Esophagus muscularis mucosa (tissue), 4 donors: ENCODE measurements around the gene PDRG1. TPM values are rescaled to one million over a fixed set of nuclear protein-coding genes. Genes with fewer than 3 reads are reported as not detected.
A peak's percentile ranks its signal among the peaks of the same experiment; 100 is the strongest.

ENCODE experiments used
- DNase-seq: peaks from one replicate; pipeline ENCODE4 v3.0.0-alpha.2; 2017; ENCODE audit errors: extremely low spot score
- H3K27ac ChIP-seq, 4 donors: fragments of 200-600 bp; sonication (generic); replicated peaks in 1 of 4; 1 replicate in 3 of 4; 2 replicates in 1 of 4; pipeline ENCODE4 v1.5.1; 2016 to 2019; ENCODE audit warnings: mild to moderate bottlenecking in 1 of 4
- H3K27me3 ChIP-seq, 4 donors: fragments of 200-600 bp; sonication (generic); one replicate each; pipeline versions ENCODE4 v1.5.1 to v1.6.0; 2016 to 2019
- H3K36me3 ChIP-seq, 4 donors: fragments of 200-600 bp; sonication (generic); one replicate each; pipeline ENCODE4 v1.5.1; 2016 to 2019
- H3K4me1 ChIP-seq, 4 donors: fragments of 200-600 bp; sonication (generic); one replicate each; pipeline ENCODE4 v1.5.1; 2016 to 2019
- H3K4me3 ChIP-seq, 4 donors: fragments of 200-600 bp; sonication (generic); 1 replicate in 2 of 4; 2 replicates in 2 of 4; pipeline ENCODE4 v1.5.1; 2016 to 2019; ENCODE audit warnings: mild to moderate bottlenecking in 4 of 4, moderate library complexity in 1 of 4
- H3K9me3 ChIP-seq, 4 donors: fragments of 200-600 bp; sonication (generic); 1 replicate in 3 of 4; 2 replicates in 1 of 4; pipeline ENCODE4 v1.5.1; 2016 to 2019
- CTCF ChIP-seq, 3 experiments: fragments of 200-600 bp in 2 of 3; fragments of 450-650 bp in 1 of 3; sonication (generic) in 2 of 3; IDR thresholded peaks; one replicate each; pipeline ENCODE4 v1.5.1; 2017 to 2019; ENCODE audit warnings: antibody characterized with exemption in 3 of 3, mild to moderate bottlenecking in 2 of 3, moderate library complexity in 1 of 3
- EP300 ChIP-seq: sonication (generic); formaldehyde crosslinking; IDR thresholded peaks from one replicate; pipeline ENCODE4 v1.6.1; 2017; ENCODE audit warnings: antibody characterized with exemption
- POLR2A ChIP-seq: fragments of 450-650 bp; IDR thresholded peaks from one replicate; pipeline ENCODE4 v1.6.1; 2017; ENCODE audit warnings: antibody characterized with exemption, moderate library complexity, mild to moderate bottlenecking, low read depth
- POLR2AphosphoS5 ChIP-seq, 2 donors: sonication (generic); formaldehyde crosslinking; IDR thresholded peaks; one replicate each; pipeline ENCODE4 v1.6.1; 2017; ENCODE audit warnings: antibody characterized with exemption in 2 of 2
- WGBS: methylation state at CpG from one replicate; pipeline ENCODE4 v1.1.5; 2018; 5-methylcytosine and 5-hydroxymethylcytosine counted together
- intact Hi-C: fragments of 100-400 bp; cut with DNase I; formaldehyde crosslinking; loops from one replicate; pipeline ENCODE4 v1.15.1; 2023
- total RNA-seq, 4 donors: library from RNA; depleted of rRNA; stranded (reverse); fragments of >200 nt; gene quantifications; one replicate each; pipeline versions ENCODE4 v1.1.0 to v1.2.1, GENCODE V29; 2016

PDRG1 gene
- total RNA-seq, 4 donors from 2014 or later: 7.9 to 15.9 (median 10.8) TPM

- Histone ChIP-seq H3K4me3 (no peak overlapping the region), H3K27me3 (no peaks in the 10 kb centered on the region), H3K36me3 (peaks cover 47 to 75% (median 62%) of the 10 kb centered on the region in 4 donors), H3K4me1 (peaks cover 13 to 35% (median 28%) of the 10 kb centered on the region in 4 donors), H3K9me3 (no peaks in the 10 kb centered on the region), H3K27ac (no peak overlapping the region)
- WGBS: 79% methylated on average over 4 of the region's 4 CpGs
- intact Hi-C loops: loop anchor here (10.0 kb wide), 1 partner anchor 79 kb away; no protein-coding TSS in a partner anchor
- DNase-seq: no peak
- no peak for TF ChIP-seq EP300
- no peak for TF ChIP-seq POLR2AphosphoS5 (IDR thresholded peaks at IDR 0.05)
- no peak for TF ChIP-seq CTCF (IDR thresholded peaks at IDR 0.05)
- TF ChIP-seq POLR2A: no peak
These were observed 6.5 kb downstream of the PDRG1 start for GRCh38 chr20:31945319-31945718.

- no peak for TF ChIP-seq POLR2AphosphoS5 (IDR thresholded peaks at IDR 0.05)
- TF ChIP-seq CTCF (IDR thresholded peaks at IDR 0.05): no peak
- TF ChIP-seq EP300: no peak
- no peak for TF ChIP-seq POLR2A
- 11% methylated on average over 2 of the region's 2 CpGs for WGBS
- no peak for DNase-seq
- no peaks in the 10 kb centered on the region for H3K27me3 ChIP-seq
- H3K36me3 ChIP-seq: peaks cover 35 to 54% (median 45%) of the 10 kb centered on the region in 4 donors
- H3K27ac ChIP-seq: peak overlapping the region in 2 of 4 donors; percentile 14 to 50
- H3K4me1 ChIP-seq: peaks cover 10 to 23% (median 17%) of the 10 kb centered on the region in 4 donors
- no peaks in the 10 kb centered on the region for H3K9me3 ChIP-seq
- intact Hi-C loops: loop anchor here (10.0 kb wide), 1 partner anchor 82 kb away; no protein-coding TSS in a partner anchor
- H3K4me3 ChIP-seq: no peak overlapping the region
These were observed 8.8 kb downstream of the PDRG1 start for GRCh38 chr20:31943052-31943471.

- peaks cover 10 to 23% (median 17%) of the 10 kb centered on the region in 4 donors for H3K4me1 ChIP-seq
- WGBS: 97% methylated on average over 2 of the region's 2 CpGs
- H3K4me3 ChIP-seq: no peak overlapping the region
- DNase-seq: no peak
- H3K36me3 ChIP-seq: peaks cover 2 to 20% (median 11%) of the 10 kb centered on the region in 4 donors
- H3K9me3 ChIP-seq: no peaks in the 10 kb centered on the region
- intact Hi-C loops: loop anchor here (10.0 kb wide), 1 partner anchor 85 kb away; no protein-coding TSS in a partner anchor
- H3K27me3 ChIP-seq: no peaks in the 10 kb centered on the region
- H3K27ac ChIP-seq: no peak overlapping the region
- TF ChIP-seq POLR2AphosphoS5 (IDR thresholded peaks at IDR 0.05): no peak
- TF ChIP-seq CTCF (IDR thresholded peaks at IDR 0.05): no peak
- TF ChIP-seq EP300: no peak
- no peak for TF ChIP-seq POLR2A
These were observed 12.2 kb downstream of the PDRG1 start for GRCh38 chr20:31939661-31940060.

GRCh38 chr20:31937820-31938219, 14.0 kb downstream of the PDRG1 start:
- intact Hi-C loops: no loop called here
- H3K4me3 ChIP-seq: no peak overlapping the region
- H3K27me3 ChIP-seq: no peaks in the 10 kb centered on the region
- WGBS: 33% methylated on average over 1 of the region's 1 CpG
- no peaks in the 10 kb centered on the region for H3K9me3 ChIP-seq
- no peak for DNase-seq
- TF ChIP-seq EP300 (no peak), POLR2A (no peak), POLR2AphosphoS5 (IDR thresholded peaks at IDR 0.05) (no peak), CTCF (IDR thresholded peaks at IDR 0.05) (no peak)
- peaks cover 0 to 8% (median 3%) of the 10 kb centered on the region in 4 donors for H3K36me3 ChIP-seq
- peaks cover 2 to 7% (median 4%) of the 10 kb centered on the region in 4 donors for H3K4me1 ChIP-seq
- H3K27ac ChIP-seq: no peak overlapping the region

DNA sequence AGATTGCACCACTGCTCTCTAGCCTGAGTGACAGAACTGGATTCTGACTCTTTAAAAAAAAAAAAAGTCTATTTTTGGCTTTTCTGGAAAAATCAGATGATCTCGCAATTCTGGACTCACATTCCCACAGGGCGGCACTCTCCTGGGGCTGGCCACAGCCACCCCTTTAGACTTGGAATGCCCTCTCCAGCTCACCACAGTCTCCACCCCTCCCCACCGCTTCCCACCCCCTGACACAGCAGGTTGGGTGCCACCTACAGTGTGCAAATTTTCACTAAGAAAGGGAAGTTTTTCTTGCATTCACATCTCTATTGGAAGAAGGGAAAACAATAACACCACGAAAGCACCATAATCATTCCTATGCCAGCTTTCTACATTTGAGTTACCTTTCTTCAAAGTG, 15.4 kb downstream of the PDRG1 start:
- H3K9me3 ChIP-seq: no peaks in the 10 kb centered on the region
- no peaks in the 10 kb centered on the region for H3K4me1 ChIP-seq
- H3K36me3 ChIP-seq: no peaks in the 10 kb centered on the region
- no peak for DNase-seq
- H3K27me3 ChIP-seq: peaks cover 0 to 1% (median 0%) of the 10 kb centered on the region in 4 donors
- 72% methylated on average over 4 of the region's 4 CpGs for WGBS
- no peak overlapping the region for H3K27ac ChIP-seq
- intact Hi-C loops: no loop called here
- TF ChIP-seq CTCF (IDR thresholded peaks at IDR 0.05) (no peak), POLR2AphosphoS5 (IDR thresholded peaks at IDR 0.05) (no peak), POLR2A (no peak), EP300 (no peak)
- H3K4me3 ChIP-seq: no peak overlapping the region
